ENCODE data around the gene SEZ6.

- TF ChIP-seq POLR2AphosphoS5 (IDR thresholded peaks at IDR 0.05) (no peak), CTCF (IDR thresholded peaks at IDR 0.05) (no peak), POLR2A (IDR thresholded peaks at IDR 0.05) (no peak)
Observed at GRCh38 chr17:28992185-28992584, 13.6 kb downstream of the SEZ6 start.

Data from breast epithelium (tissue), 3 donors.